ENCODE data around the gene ZSCAN20. TPM values are rescaled to one million over a fixed set of nuclear protein-coding genes. Genes with fewer than 3 reads are reported as not detected.

The ZSCAN20 gene
- total and polyA plus RNA-seq, 2 of the 4 experiments (the other 2 are of a cell fraction) = 2.1 to 11.1 TPM

DNA sequence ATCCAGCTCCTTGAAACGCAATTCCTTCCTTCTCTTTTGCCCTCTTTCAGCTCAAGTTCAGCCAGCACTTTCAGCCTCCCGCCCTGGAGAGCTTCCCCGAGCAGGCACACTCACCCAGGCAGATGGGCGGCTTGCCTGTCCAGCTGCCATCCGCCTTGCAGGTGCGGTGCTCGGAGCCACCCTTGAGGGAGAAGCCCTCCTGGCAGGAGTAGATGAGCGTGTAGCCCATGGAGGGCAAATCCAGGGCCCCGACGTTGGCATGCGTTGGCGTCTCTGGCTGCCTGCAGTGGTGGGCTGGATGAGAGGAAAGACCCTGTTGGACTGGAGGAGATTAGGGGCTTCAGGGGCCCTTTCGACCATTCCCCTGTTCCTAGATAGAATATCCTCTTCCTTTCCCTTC, 60.5 kb downstream of the ZSCAN20 start:
- Histone ChIP-seq H3K56ac (ENCODE audit: extremely low read depth, insufficient read depth, low read length) (no peak overlapping the region), H2AFZ (replicated peaks; ENCODE audit: low read length, poor library complexity) (no peak overlapping the region), H3K79me1 (ENCODE audit: low read depth in 1 of 2, low read length in 2 of 2) (no peaks in the 10 kb centered on the region), H2BK5ac (ENCODE audit: low read depth, low read length, poor library complexity, severe bottlenecking) (no peak overlapping the region), H2BK15ac (ENCODE audit: low read depth, low read length) (no peak overlapping the region), H3K18ac (ENCODE audit: low read depth, low read length) (no peak overlapping the region), H4K8ac (ENCODE audit: low read depth in 2 of 2, low read length in 2 of 2) (no peak overlapping the region), H2AK5ac (ENCODE audit: low read depth, low read length) (no peak overlapping the region), H3K4me3 (ENCODE audit: insufficient read depth, low read depth, low read length) (no peak overlapping the region), H3K4me1 (ENCODE audit: control insufficient read depth, insufficient read depth, low read length) (no peaks in the 10 kb centered on the region), H3K23ac (ENCODE audit: low read depth, low read length) (no peak overlapping the region), H2BK20ac (ENCODE audit: low read depth, low read length) (no peak overlapping the region), H3K27ac (ENCODE audit: insufficient read depth, low read length) (no peak overlapping the region), H3K4me2 (ENCODE audit: low read depth, low read length) (no peak overlapping the region), H3K36me3 (ENCODE audit: control insufficient read depth, insufficient read depth, low read length) (no peaks in the 10 kb centered on the region), H3K9me3 (ENCODE audit: control insufficient read depth, insufficient read depth, low read length) (no peaks in the 10 kb centered on the region), H4K5ac (ENCODE audit: low read depth, low read length) (no peak overlapping the region), H3K4ac (ENCODE audit: low read depth, low read length) (no peak overlapping the region), H2AK9ac (replicated peaks; ENCODE audit: low read depth, low read length, poor library complexity) (no peak overlapping the region), H3K14ac (replicated peaks; ENCODE audit: low read depth, low read length) (no peak overlapping the region), H3K9me1 (ENCODE audit: insufficient read depth, low read length) (no peaks in the 10 kb centered on the region), H2BK120ac (ENCODE audit: low read depth, low read length) (no peak overlapping the region), H4K20me1 (ENCODE audit: insufficient read depth, low read length) (no peaks in the 10 kb centered on the region), H3K9ac (ENCODE audit: low read depth, low read length) (no peak overlapping the region), H3K27me3 (ENCODE audit: control insufficient read depth, insufficient read depth, low read length) (no peaks in the 10 kb centered on the region; the same call in 1 of the 2 replicates), H4K91ac (ENCODE audit: insufficient read depth, low read depth, low read length) (no peak overlapping the region)
- DNase-seq (no peak), ATAC-seq (ENCODE audit: low read depth) (no peak)
- CTCF ChIA-PET = no interaction called here
- dilution Hi-C loops (cut with HindIII; ENCODE audit: low sequenced_read_pairs, unreplicated experiment) (no loop called here), intact Hi-C loops (cut with micrococcal nuclease) (no loop called here), in situ Hi-C loops (cut with MboI; ENCODE audit: low sequenced_read_pairs) (no loop called here)
- TF ChIP-seq, protein P1, sequence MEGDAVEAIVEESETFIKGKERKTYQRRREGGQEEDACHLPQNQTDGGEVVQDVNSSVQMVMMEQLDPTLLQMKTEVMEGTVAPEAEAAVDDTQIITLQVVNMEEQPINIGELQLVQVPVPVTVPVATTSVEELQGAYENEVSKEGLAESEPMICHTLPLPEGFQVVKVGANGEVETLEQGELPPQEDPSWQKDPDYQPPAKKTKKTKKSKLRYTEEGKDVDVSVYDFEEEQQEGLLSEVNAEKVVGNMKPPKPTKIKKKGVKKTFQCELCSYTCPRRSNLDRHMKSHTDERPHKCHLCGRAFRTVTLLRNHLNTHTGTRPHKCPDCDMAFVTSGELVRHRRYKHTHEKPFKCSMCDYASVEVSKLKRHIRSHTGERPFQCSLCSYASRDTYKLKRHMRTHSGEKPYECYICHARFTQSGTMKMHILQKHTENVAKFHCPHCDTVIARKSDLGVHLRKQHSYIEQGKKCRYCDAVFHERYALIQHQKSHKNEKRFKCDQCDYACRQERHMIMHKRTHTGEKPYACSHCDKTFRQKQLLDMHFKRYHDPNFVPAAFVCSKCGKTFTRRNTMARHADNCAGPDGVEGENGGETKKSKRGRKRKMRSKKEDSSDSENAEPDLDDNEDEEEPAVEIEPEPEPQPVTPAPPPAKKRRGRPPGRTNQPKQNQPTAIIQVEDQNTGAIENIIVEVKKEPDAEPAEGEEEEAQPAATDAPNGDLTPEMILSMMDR (conservative IDR thresholded peaks at IDR 0.05; ENCODE audit: low read depth, low read length) = no peak
- no peak for TF ChIP-seq CEBPB (IDR thresholded peaks at IDR 0.05; ENCODE audit: low read depth, low read length)
- TF ChIP-seq RAD21 (IDR thresholded peaks at IDR 0.05; ENCODE audit: low read length) = no peak
- no peak for TF ChIP-seq USF2 (IDR thresholded peaks at IDR 0.05; ENCODE audit: low read depth, low read length)
- no peak for TF ChIP-seq FOS (IDR thresholded peaks at IDR 0.05; ENCODE audit: low read depth, low read length)
- TF ChIP-seq BHLHE40 (IDR thresholded peaks at IDR 0.05; ENCODE audit: low read depth, low read length) = no peak
- TF ChIP-seq MXI1 (IDR thresholded peaks at IDR 0.05; ENCODE audit: borderline replicate concordance, low read depth, low read length) = no peak
- TF ChIP-seq POLR2A (IDR thresholded peaks at IDR 0.05; ENCODE audit: low read depth, low read length) = no peak
- TF ChIP-seq RCOR1 (IDR thresholded peaks at IDR 0.05; ENCODE audit: insufficient replicate concordance, low read length) = no peak
- TF ChIP-seq MAZ (IDR thresholded peaks at IDR 0.05; ENCODE audit: borderline replicate concordance, low read depth, low read length) = no peak
- no peak for TF ChIP-seq RFX5 (IDR thresholded peaks at IDR 0.05; ENCODE audit: low read depth, low read length)
- no peak for TF ChIP-seq ELK1 (IDR thresholded peaks at IDR 0.05; ENCODE audit: borderline replicate concordance, low read depth, low read length)
- no peak for TF ChIP-seq MAFK (IDR thresholded peaks at IDR 0.05; ENCODE audit: low read depth, low read length)
- TF ChIP-seq CHD1 (IDR thresholded peaks at IDR 0.05; ENCODE audit: low read depth, low read length) = no peak
- BruUV-seq (replicated peaks) = no TSS peak
- POLR2A ChIA-PET (ENCODE audit: unreplicated experiment) = no interaction called here
- 93% methylated on average over 3 of the region's 13 CpGs; no CpG with 5 or more reads in 1 of the 2 experiments for WGBS, 2 experiments (ENCODE audit: extremely low coverage in 2 of 2, insufficient read length in 1 of 2)

All from IMR-90 (cell line).